SK-N-SH (cell line): ENCODE measurements around the gene ESD.

Experiments
- CTCF ChIP-seq: fragments of 200-600 bp; sonication (generic); IDR thresholded peaks from 2 replicates; pipeline ENCODE4 v1.6.1; 2017; ENCODE audit warnings: antibody characterized with exemption, mild to moderate bottlenecking, moderate library complexity
- ELF1 ChIP-seq: IDR thresholded peaks from 2 replicates; pipeline ENCODE4 v1.4.0; 2012
- MAX ChIP-seq: IDR thresholded peaks from 2 replicates; pipeline ENCODE4 v1.4.0; 2012; ENCODE audit warnings: low read depth
- POLR2AphosphoS5 ChIP-seq: IDR thresholded peaks from 2 replicates; pipeline ENCODE4 v1.6.1; 2012; ENCODE audit warnings: low read depth, low read length

GRCh38 chr13:46749951-46750350 is 47.0 kb downstream of the ESD start:
- TF ChIP-seq CTCF, result no peak
- TF ChIP-seq POLR2AphosphoS5, result no peak
- TF ChIP-seq MAX, result no peak
- no peak for TF ChIP-seq ELF1
